NT2/D1 (cell line): ENCODE results near the gene EGFR.

Experiments
- DNase-seq: peaks from one replicate; pipeline ENCODE4 v3.0.0-alpha.2; 2011; ENCODE audit warnings: low read depth, low spot score
- H3K27me3 ChIP-seq: 2 replicates; pipeline ENCODE4 v1.6.0; 2011; ENCODE audit warnings: mild to moderate bottlenecking; ENCODE audit not compliant: insufficient read length, insufficient read depth
- H3K36me3 ChIP-seq: 2 replicates; pipeline ENCODE4 v1.6.1; 2011; ENCODE audit warnings: mild to moderate bottlenecking, low read length, mixed read lengths; ENCODE audit not compliant: insufficient read depth, insufficient read length
- H3K4me1 ChIP-seq: 2 replicates; pipeline ENCODE4 v1.5.1; 2011; ENCODE audit not compliant: insufficient read depth, insufficient read length
- H3K4me3 ChIP-seq: 2 replicates; pipeline ENCODE4 v1.5.1; 2011; ENCODE audit warnings: low read depth; ENCODE audit not compliant: insufficient read length
- H3K9ac ChIP-seq: 2 replicates; pipeline ENCODE4 v1.6.0; 2011; ENCODE audit warnings: low read depth; ENCODE audit not compliant: insufficient read length
- H3K9me3 ChIP-seq: 2 replicates; pipeline ENCODE4 v1.5.1; 2011; ENCODE audit warnings: mild to moderate bottlenecking, low read length; ENCODE audit not compliant: insufficient read depth
- SUZ12 ChIP-seq: IDR thresholded peaks from 2 replicates; pipeline ENCODE4 v1.6.1; 2011; ENCODE audit not compliant: insufficient read length, insufficient read depth; ENCODE audit errors: extremely low read depth
- YY1 ChIP-seq: IDR thresholded peaks from 2 replicates; pipeline ENCODE4 v1.6.1; 2011; ENCODE audit not compliant: insufficient read length, insufficient read depth
- ZNF274 ChIP-seq: IDR thresholded peaks from 2 replicates; pipeline ENCODE4 v1.6.1; 2011; ENCODE audit warnings: mild to moderate bottlenecking, low read depth, low read length

Gene EGFR

GRCh38 chr7:55078465-55079372 is 59.9 kb downstream of the EGFR start:
- peak; percentile 54 for DNase-seq
- Histone ChIP-seq H3K4me3 (no peak overlapping the region), H3K9me3 (no peaks in the 10 kb centered on the region), H3K36me3 (no peaks in the 10 kb centered on the region), H3K9ac (peak overlapping the region; percentile 33), H3K27me3 (no peaks in the 10 kb centered on the region), H3K4me1 (peaks cover 16% of the 10 kb centered on the region)
- TF ChIP-seq SUZ12, result no peak
- TF ChIP-seq YY1, result no peak
- no peak for TF ChIP-seq ZNF274

- Histone ChIP-seq H3K27me3 (no peaks in the 10 kb centered on the region), H3K4me1 (peaks cover 18% of the 10 kb centered on the region), H3K36me3 (no peaks in the 10 kb centered on the region), H3K9me3 (no peaks in the 10 kb centered on the region), H3K9ac (no peak overlapping the region), H3K4me3 (no peak overlapping the region)
- DNase-seq, result no peak
- no peak for TF ChIP-seq YY1
- TF ChIP-seq SUZ12, result no peak
- no peak for TF ChIP-seq ZNF274
These were observed 61.3 kb downstream of the EGFR start for GRCh38 chr7:55080000-55080623.

- Histone ChIP-seq H3K4me3 (no peak overlapping the region), H3K36me3 (no peaks in the 10 kb centered on the region), H3K9me3 (no peaks in the 10 kb centered on the region), H3K27me3 (no peaks in the 10 kb centered on the region), H3K9ac (no peak overlapping the region), H3K4me1 (peaks cover 20% of the 10 kb centered on the region)
- TF ChIP-seq SUZ12 (no peak), YY1 (no peak), ZNF274 (no peak)
- DNase-seq, result no peak
These were observed 62.3 kb downstream of the EGFR start for GRCh38 chr7:55081068-55081467.

GRCh38 chr7:55081472-55082227 is 62.8 kb downstream of the EGFR start:
- Histone ChIP-seq H3K4me1 (peaks cover 20% of the 10 kb centered on the region), H3K27me3 (no peaks in the 10 kb centered on the region), H3K9ac (no peak overlapping the region), H3K9me3 (no peaks in the 10 kb centered on the region), H3K36me3 (no peaks in the 10 kb centered on the region), H3K4me3 (no peak overlapping the region)
- TF ChIP-seq SUZ12 (no peak), YY1 (no peak), ZNF274 (no peak)
- no peak for DNase-seq

GRCh38 chr7:55082228-55082603 is 63.4 kb downstream of the EGFR start:
- Histone ChIP-seq H3K9ac (no peak overlapping the region), H3K9me3 (no peaks in the 10 kb centered on the region), H3K4me3 (no peak overlapping the region), H3K36me3 (no peaks in the 10 kb centered on the region), H3K27me3 (no peaks in the 10 kb centered on the region), H3K4me1 (peaks cover 20% of the 10 kb centered on the region)
- TF ChIP-seq YY1 (no peak), ZNF274 (no peak), SUZ12 (no peak)
- DNase-seq, result no peak

- H3K4me1 ChIP-seq, result peaks cover 20% of the 10 kb centered on the region
- H3K36me3 ChIP-seq, result no peaks in the 10 kb centered on the region
- no peaks in the 10 kb centered on the region for H3K9me3 ChIP-seq
- no peak overlapping the region for H3K9ac ChIP-seq
- no peak for DNase-seq
- no peak overlapping the region for H3K4me3 ChIP-seq
- TF ChIP-seq SUZ12, result no peak
- no peak for TF ChIP-seq ZNF274
- no peak for TF ChIP-seq YY1
- H3K27me3 ChIP-seq, result no peaks in the 10 kb centered on the region
These were observed 64.4 kb downstream of the EGFR start for GRCh38 chr7:55083206-55083605.
